ENCODE results near the gene TNFSF13.

- TF ChIP-seq, protein P1, sequence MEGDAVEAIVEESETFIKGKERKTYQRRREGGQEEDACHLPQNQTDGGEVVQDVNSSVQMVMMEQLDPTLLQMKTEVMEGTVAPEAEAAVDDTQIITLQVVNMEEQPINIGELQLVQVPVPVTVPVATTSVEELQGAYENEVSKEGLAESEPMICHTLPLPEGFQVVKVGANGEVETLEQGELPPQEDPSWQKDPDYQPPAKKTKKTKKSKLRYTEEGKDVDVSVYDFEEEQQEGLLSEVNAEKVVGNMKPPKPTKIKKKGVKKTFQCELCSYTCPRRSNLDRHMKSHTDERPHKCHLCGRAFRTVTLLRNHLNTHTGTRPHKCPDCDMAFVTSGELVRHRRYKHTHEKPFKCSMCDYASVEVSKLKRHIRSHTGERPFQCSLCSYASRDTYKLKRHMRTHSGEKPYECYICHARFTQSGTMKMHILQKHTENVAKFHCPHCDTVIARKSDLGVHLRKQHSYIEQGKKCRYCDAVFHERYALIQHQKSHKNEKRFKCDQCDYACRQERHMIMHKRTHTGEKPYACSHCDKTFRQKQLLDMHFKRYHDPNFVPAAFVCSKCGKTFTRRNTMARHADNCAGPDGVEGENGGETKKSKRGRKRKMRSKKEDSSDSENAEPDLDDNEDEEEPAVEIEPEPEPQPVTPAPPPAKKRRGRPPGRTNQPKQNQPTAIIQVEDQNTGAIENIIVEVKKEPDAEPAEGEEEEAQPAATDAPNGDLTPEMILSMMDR (IDR thresholded peaks at IDR 0.05; ENCODE audit: poor library complexity, severe bottlenecking), result no peak
- TF ChIP-seq REST (IDR thresholded peaks at IDR 0.05; ENCODE audit: borderline replicate concordance) (no peak), EP300 (conservative IDR thresholded peaks at IDR 0.05; ENCODE audit: poor library complexity, severe bottlenecking) (no peak), MXI1 (conservative IDR thresholded peaks at IDR 0.05; ENCODE audit: poor library complexity, severe bottlenecking) (no peak), TAF1 (IDR thresholded peaks at IDR 0.05; ENCODE audit: low read depth) (no peak), POLR2AphosphoS5 (IDR thresholded peaks at IDR 0.05) (no peak), EZH2 (IDR thresholded peaks at IDR 0.05; ENCODE audit: borderline replicate concordance, insufficient read depth, low read length, poor library complexity, severe bottlenecking) (no peak), SMC3 (conservative IDR thresholded peaks at IDR 0.05; ENCODE audit: poor library complexity) (no peak)
Observed at GRCh38 chr17:7549401-7550055, 9.0 kb upstream of the TNFSF13 start.
